GM18511 (cell line): ENCODE data around the gene ADAM23.

ENCODE experiments used
- ATAC-seq: cut with Tn5 transposase; IDR thresholded peaks from one replicate; pipeline ENCODE4 v1.9.1; 2021; ENCODE audit warnings: mild to moderate bottlenecking, moderate library complexity; ENCODE audit not compliant: unreplicated experiment

ADAM23 gene

GRCh38 chr2:206635015-206635414, 191.7 kb downstream of the ADAM23 start:
- no peak for ATAC-seq

- no peak for ATAC-seq
These were observed 196.3 kb downstream of the ADAM23 start for GRCh38 chr2:206639636-206640035.

- no peak for ATAC-seq
These were observed 197.9 kb downstream of the ADAM23 start for GRCh38 chr2:206641226-206641625.

GRCh38 chr2:206642075-206643025, 199.0 kb downstream of the ADAM23 start, which contains the start of gene FAM237A:
FAM237A (plus strand) TSS chr2:206642487; CDS start chr2:206644237, 1,750 bp downstream.
- ATAC-seq, result no peak

- no peak for ATAC-seq
These were observed 204.7 kb downstream of the ADAM23 start for GRCh38 chr2:206647985-206648384.

- no peak for ATAC-seq
These were observed 213.8 kb downstream of the ADAM23 start for GRCh38 chr2:206657087-206657486.

- no peak for ATAC-seq
These were observed 221.9 kb downstream of the ADAM23 start for GRCh38 chr2:206665251-206665650.
